ENCODE data around the gene RSPO3. TPM values are rescaled to one million over a fixed set of nuclear protein-coding genes. Genes with fewer than 3 reads are reported as not detected.

Gene RSPO3
- total RNA-seq, 1 donor from 2014 or later = 14.0 TPM

GRCh38 chr6:127201321-127201720 lies 82.8 kb downstream of the RSPO3 start:
- intact Hi-C loops (cut with DNase I) = no loop called here
- Histone ChIP-seq H3K27ac (no peak overlapping the region), H3K4me3 (no peak overlapping the region), H3K36me3 (no peaks in the 10 kb centered on the region), H3K27me3 (no peaks in the 10 kb centered on the region), H3K4me1 (no peaks in the 10 kb centered on the region), H3K9me3 (no peaks in the 10 kb centered on the region)
- DNase-seq (ENCODE audit: extremely low spot score in 2 of 2) = no peak
- no peak for TF ChIP-seq POLR2AphosphoS5 (IDR thresholded peaks at IDR 0.05; ENCODE audit: insufficient read depth in 1 of 2, low read depth in 1 of 2)
- TF ChIP-seq POLR2A (IDR thresholded peaks at IDR 0.05) = no peak
- TF ChIP-seq CTCF (IDR thresholded peaks at IDR 0.05) = no peak

GRCh38 chr6:127202676-127203075 lies 84.2 kb downstream of the RSPO3 start:
- Histone ChIP-seq H3K4me1 (no peaks in the 10 kb centered on the region), H3K9me3 (no peaks in the 10 kb centered on the region), H3K4me3 (no peak overlapping the region), H3K36me3 (no peaks in the 10 kb centered on the region), H3K27ac (no peak overlapping the region), H3K27me3 (no peaks in the 10 kb centered on the region)
- DNase-seq (ENCODE audit: extremely low spot score in 2 of 2) = no peak
- TF ChIP-seq POLR2AphosphoS5 (IDR thresholded peaks at IDR 0.05; ENCODE audit: insufficient read depth in 1 of 2, low read depth in 1 of 2) (no peak), CTCF (IDR thresholded peaks at IDR 0.05) (no peak), POLR2A (IDR thresholded peaks at IDR 0.05) (no peak)
- intact Hi-C loops (cut with DNase I) = no loop called here

- intact Hi-C loops (cut with DNase I) = no loop called here
- Histone ChIP-seq H3K9me3 (no peaks in the 10 kb centered on the region), H3K4me1 (no peaks in the 10 kb centered on the region), H3K4me3 (no peak overlapping the region), H3K27me3 (no peaks in the 10 kb centered on the region), H3K27ac (no peak overlapping the region), H3K36me3 (no peaks in the 10 kb centered on the region)
- TF ChIP-seq POLR2AphosphoS5 (IDR thresholded peaks at IDR 0.05; ENCODE audit: insufficient read depth in 1 of 2, low read depth in 1 of 2) = no peak
- no peak for TF ChIP-seq POLR2A (IDR thresholded peaks at IDR 0.05)
- TF ChIP-seq CTCF (IDR thresholded peaks at IDR 0.05) = no peak
- DNase-seq (ENCODE audit: extremely low spot score in 2 of 2) = no peak
Measured at GRCh38 chr6:127204281-127204680, 85.8 kb downstream of the RSPO3 start.

- no peaks in the 10 kb centered on the region for H3K9me3 ChIP-seq
- no peak overlapping the region for H3K27ac ChIP-seq
- TF ChIP-seq POLR2AphosphoS5 (IDR thresholded peaks at IDR 0.05; ENCODE audit: insufficient read depth in 1 of 2, low read depth in 1 of 2) (no peak), POLR2A (IDR thresholded peaks at IDR 0.05) (no peak), CTCF (IDR thresholded peaks at IDR 0.05) (no peak)
- no peaks in the 10 kb centered on the region for H3K4me1 ChIP-seq
- H3K4me3 ChIP-seq = no peak overlapping the region
- intact Hi-C loops (cut with DNase I) = no loop called here
- H3K36me3 ChIP-seq = no peaks in the 10 kb centered on the region
- no peaks in the 10 kb centered on the region for H3K27me3 ChIP-seq
- DNase-seq (ENCODE audit: extremely low spot score in 2 of 2) = no peak
Measured at GRCh38 chr6:127205036-127205435, 86.6 kb downstream of the RSPO3 start.

- DNase-seq (ENCODE audit: extremely low spot score in 2 of 2) = no peak
- H3K27ac ChIP-seq = no peak overlapping the region
- no peaks in the 10 kb centered on the region for H3K9me3 ChIP-seq
- no peak overlapping the region for H3K4me3 ChIP-seq
- intact Hi-C loops (cut with DNase I) = no loop called here
- no peaks in the 10 kb centered on the region for H3K4me1 ChIP-seq
- TF ChIP-seq POLR2AphosphoS5 (IDR thresholded peaks at IDR 0.05; ENCODE audit: insufficient read depth in 1 of 2, low read depth in 1 of 2) = no peak
- TF ChIP-seq POLR2A (IDR thresholded peaks at IDR 0.05) = no peak
- TF ChIP-seq CTCF (IDR thresholded peaks at IDR 0.05) = no peak
- H3K36me3 ChIP-seq = no peaks in the 10 kb centered on the region
- H3K27me3 ChIP-seq = no peaks in the 10 kb centered on the region
Measured at GRCh38 chr6:127206531-127207095, 88.1 kb downstream of the RSPO3 start.
